Keratinocyte (primary cell): ENCODE results near the gene NECTIN2. TPM values are rescaled to one million over a fixed set of nuclear protein-coding genes. Genes with fewer than 3 reads are reported as not detected.

Experiments
- DNase-seq: peaks from one replicate; pipeline ENCODE4 v3.0.0-alpha.2; 2011; ENCODE audit warnings: low read depth, missing footprints, low spot score
- FAIRE-seq: peaks from 2 replicates; lab custom pipeline; 2011; peaks lifted over from hg19 to GRCh38; lab: Jason Lieb, UNC
- H2AFZ ChIP-seq: 2 replicates; pipeline ENCODE4 v1.6.0; 2012; ENCODE audit warnings: low read length, control low read depth, inconsistent platforms; ENCODE audit not compliant: control insufficient read depth
- H3K27ac ChIP-seq: 2 replicates; pipeline ENCODE4 v1.5.1; 2011; ENCODE audit warnings: low read length; ENCODE audit not compliant: control insufficient read depth, insufficient read depth
- H3K27me3 ChIP-seq: 3 replicates; pipeline ENCODE4 v1.6.0; 2011; ENCODE audit warnings: low read length; ENCODE audit not compliant: control insufficient read depth, insufficient read depth; ENCODE audit errors: extremely low read depth
- H3K36me3 ChIP-seq, 2 experiments: 2 replicates in 1 of 2; 3 replicates in 1 of 2; pipeline ENCODE4 v1.5.1; 2011; ENCODE audit warnings: low read length in 2 of 2, mild to moderate bottlenecking in 1 of 2; ENCODE audit not compliant: control insufficient read depth in 2 of 2, insufficient read depth in 2 of 2; ENCODE audit errors: extremely low read depth in 1 of 2
- H3K4me1 ChIP-seq: 3 replicates; pipeline ENCODE4 v1.5.1; 2011; ENCODE audit warnings: low read length; ENCODE audit not compliant: control insufficient read depth, insufficient read depth; ENCODE audit errors: extremely low read depth
- H3K4me2 ChIP-seq: 3 replicates; pipeline ENCODE4 v1.6.0; 2011; ENCODE audit warnings: low read depth, low read length; ENCODE audit not compliant: control insufficient read depth, insufficient read depth; ENCODE audit errors: extremely low read depth
- H3K4me3 ChIP-seq, 3 experiments: fragments of 200-600 bp in 1 of 3; sonication (generic) in 1 of 3; 2 replicates in 2 of 3; 3 replicates in 1 of 3; pipeline ENCODE4 v1.5.1; 2011 to 2016; ENCODE audit warnings: low read length in 3 of 3, mild to moderate bottlenecking in 3 of 3, control low read depth in 2 of 3, inconsistent platforms in 1 of 3, low read depth in 1 of 3, mixed read lengths in 1 of 3, mixed run types in 1 of 3, moderate library complexity in 1 of 3; ENCODE audit not compliant: control insufficient read depth in 2 of 3, insufficient read depth in 2 of 3; ENCODE audit errors: extremely low read depth in 1 of 3
- H3K79me2 ChIP-seq: 2 replicates; pipeline ENCODE4 v1.6.0; 2012; ENCODE audit warnings: low read length; ENCODE audit not compliant: control insufficient read depth, insufficient read depth
- H3K9ac ChIP-seq: 3 replicates; pipeline ENCODE4 v1.6.0; 2011; ENCODE audit warnings: low read length; ENCODE audit not compliant: control insufficient read depth, insufficient read depth; ENCODE audit errors: extremely low read depth
- H3K9me1 ChIP-seq: 3 replicates; pipeline ENCODE4 v1.6.0; 2011; ENCODE audit warnings: low read length; ENCODE audit not compliant: control insufficient read depth, insufficient read depth; ENCODE audit errors: extremely low read depth
- H3K9me3 ChIP-seq: 2 replicates; pipeline ENCODE4 v1.5.1; 2012; ENCODE audit warnings: low read depth, low read length; ENCODE audit not compliant: control insufficient read depth
- H4K20me1 ChIP-seq: 3 replicates; pipeline ENCODE4 v1.6.0; 2011; ENCODE audit warnings: low read length; ENCODE audit not compliant: control insufficient read depth, insufficient read depth; ENCODE audit errors: extremely low read depth
- EZH2 ChIP-seq: IDR thresholded peaks from one replicate; pipeline ENCODE4 v1.6.1; 2012; ENCODE audit warnings: inconsistent platforms, mild to moderate bottlenecking, low read length, moderate library complexity
- dilution Hi-C: fragments of 300-500 bp; cut with MboI; formaldehyde crosslinking; loops from one replicate; pipeline ENCODE4 v1.7.0; 2020; ENCODE audit warnings: low sequenced_read_pairs; ENCODE audit not compliant: extremely low pct_ligation_motif_present
- polyA plus RNA-seq, 5 experiments: library from polyadenylated mRNA; depleted of rRNA in 3 of 5; stranded (reverse) in 3 of 5; stranded (forward) in 1 of 5; unstranded in 1 of 5; fragments of >200 nt; gene quantifications; 1 replicate in 1 of 5; 2 replicates in 3 of 5; 3 replicates in 1 of 5; pipeline versions ENCODE4 v1.2.1 to v1.2.3, GENCODE V29; 2011 to 2012; ENCODE audit warnings: missing spikeins in 2 of 5, low read depth in 1 of 5, low replicate concordance in 1 of 5
- TF ChIP-seq, protein P1 (sequence below), 3 experiments: IDR thresholded peaks in 1 of 3; conservative IDR thresholded peaks in 1 of 3; optimal IDR thresholded peaks in 1 of 3; 2 replicates in 2 of 3; 3 replicates in 1 of 3; pipeline versions ENCODE3 to v1.5.1; 2011; ENCODE audit warnings: low read length in 3 of 3, mild to moderate bottlenecking in 3 of 3, moderate library complexity in 2 of 3, control low read depth in 1 of 3, inconsistent platforms in 1 of 3; ENCODE audit not compliant: insufficient read depth in 2 of 3; ENCODE audit errors: extremely low read depth in 1 of 3

The NECTIN2 gene
- polyA plus RNA-seq, 1 donor (not counting 4 experiments of a cell fraction or from before 2014, with no cell fraction given): 26.8 TPM

DNA sequence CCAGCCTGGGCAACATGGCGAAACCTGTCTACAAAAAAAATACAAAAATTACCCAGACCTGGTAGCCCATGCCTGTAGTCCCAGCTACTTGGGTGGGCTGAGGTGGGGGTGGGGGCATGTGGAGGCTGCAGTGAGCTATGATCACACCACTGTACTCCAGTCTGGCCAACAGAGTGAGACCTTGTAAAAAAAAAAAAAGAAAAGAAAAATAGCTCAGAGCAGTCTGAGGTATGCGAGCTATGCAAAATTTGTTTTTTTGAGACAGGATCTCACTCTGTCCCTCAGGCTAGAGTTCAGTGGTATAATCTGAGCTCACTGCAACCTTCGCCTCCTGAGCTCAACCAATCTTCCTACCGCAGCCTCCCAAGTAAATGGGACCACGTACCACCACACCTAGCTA, 37.8 kb downstream of the NECTIN2 start:
- TF ChIP-seq EZH2: no peak
- TF ChIP-seq, protein P1, sequence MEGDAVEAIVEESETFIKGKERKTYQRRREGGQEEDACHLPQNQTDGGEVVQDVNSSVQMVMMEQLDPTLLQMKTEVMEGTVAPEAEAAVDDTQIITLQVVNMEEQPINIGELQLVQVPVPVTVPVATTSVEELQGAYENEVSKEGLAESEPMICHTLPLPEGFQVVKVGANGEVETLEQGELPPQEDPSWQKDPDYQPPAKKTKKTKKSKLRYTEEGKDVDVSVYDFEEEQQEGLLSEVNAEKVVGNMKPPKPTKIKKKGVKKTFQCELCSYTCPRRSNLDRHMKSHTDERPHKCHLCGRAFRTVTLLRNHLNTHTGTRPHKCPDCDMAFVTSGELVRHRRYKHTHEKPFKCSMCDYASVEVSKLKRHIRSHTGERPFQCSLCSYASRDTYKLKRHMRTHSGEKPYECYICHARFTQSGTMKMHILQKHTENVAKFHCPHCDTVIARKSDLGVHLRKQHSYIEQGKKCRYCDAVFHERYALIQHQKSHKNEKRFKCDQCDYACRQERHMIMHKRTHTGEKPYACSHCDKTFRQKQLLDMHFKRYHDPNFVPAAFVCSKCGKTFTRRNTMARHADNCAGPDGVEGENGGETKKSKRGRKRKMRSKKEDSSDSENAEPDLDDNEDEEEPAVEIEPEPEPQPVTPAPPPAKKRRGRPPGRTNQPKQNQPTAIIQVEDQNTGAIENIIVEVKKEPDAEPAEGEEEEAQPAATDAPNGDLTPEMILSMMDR (optimal IDR thresholded peaks at IDR 0.05 in 1 of 3, IDR thresholded peaks at IDR 0.05 in 1 of 3, conservative IDR thresholded peaks at IDR 0.05 in 1 of 3; ENCODE audit: extremely low read depth in 1 of 3, insufficient read depth in 2 of 3, low read length in 3 of 3): no peak
- Histone ChIP-seq H3K27ac (no peak overlapping the region), H3K36me3 (peaks cover 12 to 14% of the 10 kb centered on the region in 2 experiments), H3K4me2 (no peak overlapping the region), H3K4me3 (no peak overlapping the region), H3K9me1 (no peaks in the 10 kb centered on the region), H3K79me2 (no peaks in the 10 kb centered on the region), H2AFZ (no peak overlapping the region), H3K27me3 (no peaks in the 10 kb centered on the region), H3K9ac (no peak overlapping the region), H3K9me3 (no peaks in the 10 kb centered on the region), H3K4me1 (no peaks in the 10 kb centered on the region), H4K20me1 (no peaks in the 10 kb centered on the region)
- FAIRE-seq: no peak
- dilution Hi-C loops: no loop called here
- no peak for DNase-seq

DNA sequence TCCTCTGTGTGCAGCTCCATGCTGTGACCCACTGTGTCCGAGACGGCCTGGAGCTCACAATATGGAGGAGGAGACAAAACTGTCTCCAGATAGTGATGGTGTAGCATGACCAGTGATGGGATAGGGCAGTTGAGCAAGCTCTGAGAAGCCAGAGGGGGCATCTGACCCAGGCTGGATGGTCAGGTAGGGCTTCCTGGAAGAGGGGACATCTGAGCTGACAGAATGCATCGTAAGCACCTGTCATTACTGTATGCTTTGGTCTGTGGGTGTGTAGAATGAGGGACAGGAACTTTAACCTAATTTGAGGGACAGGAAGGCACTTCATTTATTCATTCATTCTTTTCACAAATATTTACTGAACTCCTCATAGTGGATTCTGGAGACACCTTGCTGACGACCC, 38.5 kb downstream of the NECTIN2 start:
- Histone ChIP-seq H4K20me1 (no peaks in the 10 kb centered on the region), H3K9me1 (no peaks in the 10 kb centered on the region), H3K27ac (no peak overlapping the region), H3K4me1 (peaks cover under 1% of the 10 kb centered on the region), H3K36me3 (peaks cover 11 to 14% of the 10 kb centered on the region in 2 experiments), H2AFZ (no peak overlapping the region), H3K4me3 (no peak overlapping the region), H3K27me3 (no peaks in the 10 kb centered on the region), H3K9me3 (no peaks in the 10 kb centered on the region), H3K79me2 (no peaks in the 10 kb centered on the region), H3K4me2 (no peak overlapping the region), H3K9ac (no peak overlapping the region)
- TF ChIP-seq, protein P1 (optimal IDR thresholded peaks at IDR 0.05 in 1 of 3, IDR thresholded peaks at IDR 0.05 in 1 of 3, conservative IDR thresholded peaks at IDR 0.05 in 1 of 3; ENCODE audit: extremely low read depth in 1 of 3, insufficient read depth in 2 of 3, low read length in 3 of 3): no peak
- no peak for TF ChIP-seq EZH2
- FAIRE-seq (no peak), DNase-seq (no peak)
- dilution Hi-C loops: no loop called here
